Tibial nerve (tissue), 4 donors: ENCODE results near the gene RICTOR. TPM values are rescaled to one million over a fixed set of nuclear protein-coding genes. Genes with fewer than 3 reads are reported as not detected.

ENCODE experiments used
- DNase-seq, 2 donors: peaks; one replicate each; pipeline ENCODE4 v3.0.0-alpha.2; 2019; ENCODE audit warnings: low spot score in 2 of 2
- H3K27ac ChIP-seq, 4 donors: fragments of 200-600 bp; sonication (generic) in 3 of 4; one replicate each; pipeline ENCODE4 v1.5.1; 2017 to 2019; ENCODE audit warnings: mild to moderate bottlenecking in 1 of 4
- H3K27me3 ChIP-seq, 2 donors: fragments of 200-600 bp; sonication (generic) in 1 of 2; one replicate each; pipeline versions ENCODE4 v1.5.1 to v1.6.0; 2017 to 2019
- H3K36me3 ChIP-seq, 3 donors: fragments of 200-600 bp; sonication (generic); one replicate each; pipeline ENCODE4 v1.5.1; 2018 to 2019
- H3K4me1 ChIP-seq, 4 donors: fragments of 200-600 bp; sonication (generic) in 3 of 4; one replicate each; pipeline ENCODE4 v1.5.1; 2017 to 2019
- H3K4me3 ChIP-seq, 4 donors: fragments of 200-600 bp; sonication (generic) in 3 of 4; one replicate each; pipeline ENCODE4 v1.5.1; 2017 to 2019; ENCODE audit warnings: mild to moderate bottlenecking in 1 of 4, moderate library complexity in 1 of 4
- H3K9me3 ChIP-seq, 4 donors: fragments of 200-600 bp; sonication (generic) in 3 of 4; one replicate each; pipeline ENCODE4 v1.5.1; 2017 to 2019
- EP300 ChIP-seq, 2 donors: sonication (generic); formaldehyde crosslinking; IDR thresholded peaks; one replicate each; pipeline ENCODE4 v1.6.1; 2017; ENCODE audit warnings: antibody characterized with exemption in 2 of 2, mild to moderate bottlenecking in 1 of 2
- POLR2A ChIP-seq, 2 donors: fragments of 450-650 bp; IDR thresholded peaks; one replicate each; pipeline ENCODE4 v1.6.1; 2017; ENCODE audit warnings: antibody characterized with exemption in 2 of 2, mild to moderate bottlenecking in 2 of 2, moderate library complexity in 2 of 2
- WGBS, 2 donors: methylation state at CpG; one replicate each; pipeline ENCODE4 v1.1.5; 2018; 5-methylcytosine and 5-hydroxymethylcytosine counted together
- total RNA-seq, 4 donors: library from RNA; depleted of rRNA; stranded (reverse); fragments of >200 nt; gene quantifications; one replicate each; pipeline ENCODE4 v1.1.0, GENCODE V29; 2016
- TF ChIP-seq, protein P1 (sequence below), 5 experiments: fragments of 200-600 bp in 3 of 5; fragments of 450-650 bp in 2 of 5; sonication (generic) in 3 of 5; IDR thresholded peaks; one replicate each; pipeline ENCODE4 v1.5.1; 2016 to 2019; ENCODE audit warnings: antibody characterized with exemption in 5 of 5, mild to moderate bottlenecking in 3 of 5, moderate library complexity in 2 of 5

Gene RICTOR
- total RNA-seq, 4 donors from 2014 or later, result 33.9 to 59.0 (median 44.3) TPM

DNA sequence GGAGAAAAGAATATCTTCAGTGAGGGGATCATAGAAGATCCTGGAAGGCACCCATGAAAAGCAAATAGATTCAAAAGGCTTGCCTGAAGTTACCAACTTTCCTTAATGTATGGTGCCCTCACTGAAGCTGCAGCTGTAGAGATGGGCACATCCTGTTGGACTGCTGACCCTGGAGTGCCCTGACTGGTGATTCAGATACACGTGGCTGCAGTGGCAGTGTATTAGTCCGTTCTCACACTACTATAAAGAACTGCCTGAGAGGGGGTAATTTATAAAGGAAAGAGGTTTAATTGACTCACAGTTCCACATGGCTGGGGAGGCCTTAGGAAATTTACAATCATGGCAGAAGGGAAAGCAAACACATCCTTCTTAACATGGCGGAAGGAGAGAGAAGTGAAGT lies 148.1 kb downstream of the RICTOR start:
- H3K36me3 ChIP-seq, result peaks cover 0 to 66% (median 4%) of the 10 kb centered on the region in 3 donors
- no peaks in the 10 kb centered on the region for H3K27me3 ChIP-seq

DNA sequence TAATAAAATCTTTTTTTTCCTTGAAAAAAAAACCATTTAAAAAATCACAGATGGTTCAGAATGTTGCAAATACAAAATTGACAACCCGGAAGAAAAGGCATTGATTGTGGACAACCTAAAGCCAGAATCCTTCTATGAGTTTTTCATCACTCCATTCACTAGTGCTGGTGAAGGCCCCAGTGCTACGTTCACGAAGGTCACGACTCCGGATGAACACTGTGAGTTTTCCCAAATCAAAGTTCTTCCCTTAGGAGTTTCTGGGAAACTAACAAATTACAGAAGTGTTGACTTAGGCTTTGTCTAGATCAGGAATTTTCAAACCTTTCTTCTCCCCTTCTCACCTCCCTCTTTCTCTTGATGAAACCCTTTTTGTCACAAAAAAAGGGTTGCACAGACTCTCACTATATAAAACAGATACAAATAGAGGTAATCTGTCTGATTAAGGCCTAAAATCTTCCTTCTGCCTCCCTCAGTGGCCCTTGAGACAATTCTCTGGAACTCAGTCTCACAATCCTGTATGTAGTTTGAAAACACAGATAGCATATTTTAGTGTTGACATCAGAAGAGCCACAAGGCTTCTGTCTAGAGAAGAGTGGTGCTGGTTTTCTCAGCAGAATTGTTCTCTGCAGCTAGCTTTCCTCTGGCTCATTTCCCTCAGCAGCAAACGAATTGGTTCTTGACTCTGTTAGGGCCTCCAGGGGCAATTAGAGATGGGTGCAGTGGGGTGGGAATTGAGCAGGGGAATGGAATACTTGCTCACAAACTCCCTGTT lies 148.9 kb downstream of the RICTOR start:
- Histone ChIP-seq H3K27me3 (no peaks in the 10 kb centered on the region), H3K4me1 (peaks cover 0 to 36% (median 3%) of the 10 kb centered on the region in 4 donors), H3K4me3 (no peak overlapping the region), H3K9me3 (no peaks in the 10 kb centered on the region), H3K36me3 (peaks cover 0 to 68% (median 4%) of the 10 kb centered on the region in 3 donors), H3K27ac (peak overlapping the region in 1 of 4 donors; percentile 38)
- 61% methylated on average over 6 of the region's 6 CpGs for WGBS, 2 donors
- TF ChIP-seq POLR2A (IDR thresholded peaks at IDR 0.05), result no peak
- TF ChIP-seq, protein P1, sequence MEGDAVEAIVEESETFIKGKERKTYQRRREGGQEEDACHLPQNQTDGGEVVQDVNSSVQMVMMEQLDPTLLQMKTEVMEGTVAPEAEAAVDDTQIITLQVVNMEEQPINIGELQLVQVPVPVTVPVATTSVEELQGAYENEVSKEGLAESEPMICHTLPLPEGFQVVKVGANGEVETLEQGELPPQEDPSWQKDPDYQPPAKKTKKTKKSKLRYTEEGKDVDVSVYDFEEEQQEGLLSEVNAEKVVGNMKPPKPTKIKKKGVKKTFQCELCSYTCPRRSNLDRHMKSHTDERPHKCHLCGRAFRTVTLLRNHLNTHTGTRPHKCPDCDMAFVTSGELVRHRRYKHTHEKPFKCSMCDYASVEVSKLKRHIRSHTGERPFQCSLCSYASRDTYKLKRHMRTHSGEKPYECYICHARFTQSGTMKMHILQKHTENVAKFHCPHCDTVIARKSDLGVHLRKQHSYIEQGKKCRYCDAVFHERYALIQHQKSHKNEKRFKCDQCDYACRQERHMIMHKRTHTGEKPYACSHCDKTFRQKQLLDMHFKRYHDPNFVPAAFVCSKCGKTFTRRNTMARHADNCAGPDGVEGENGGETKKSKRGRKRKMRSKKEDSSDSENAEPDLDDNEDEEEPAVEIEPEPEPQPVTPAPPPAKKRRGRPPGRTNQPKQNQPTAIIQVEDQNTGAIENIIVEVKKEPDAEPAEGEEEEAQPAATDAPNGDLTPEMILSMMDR (IDR thresholded peaks at IDR 0.05), result no peak
- no peak for TF ChIP-seq EP300 (IDR thresholded peaks at IDR 0.05)
- DNase-seq, result no peak

More for the DNA sequence above, 148.1 kb downstream of the RICTOR start:
- WGBS, 2 donors, result 73 to 75% methylated on average over 3 of the region's 3 CpGs
- peaks cover 0 to 36% (median 3%) of the 10 kb centered on the region in 4 donors for H3K4me1 ChIP-seq
- H3K27ac ChIP-seq, result no peak overlapping the region
- H3K4me3 ChIP-seq, result no peak overlapping the region
- DNase-seq, result no peak
- no peaks in the 10 kb centered on the region for H3K9me3 ChIP-seq
- TF ChIP-seq EP300 (IDR thresholded peaks at IDR 0.05) (no peak), POLR2A (IDR thresholded peaks at IDR 0.05) (no peak)
- TF ChIP-seq, protein P1 (IDR thresholded peaks at IDR 0.05), result no peak

DNA sequence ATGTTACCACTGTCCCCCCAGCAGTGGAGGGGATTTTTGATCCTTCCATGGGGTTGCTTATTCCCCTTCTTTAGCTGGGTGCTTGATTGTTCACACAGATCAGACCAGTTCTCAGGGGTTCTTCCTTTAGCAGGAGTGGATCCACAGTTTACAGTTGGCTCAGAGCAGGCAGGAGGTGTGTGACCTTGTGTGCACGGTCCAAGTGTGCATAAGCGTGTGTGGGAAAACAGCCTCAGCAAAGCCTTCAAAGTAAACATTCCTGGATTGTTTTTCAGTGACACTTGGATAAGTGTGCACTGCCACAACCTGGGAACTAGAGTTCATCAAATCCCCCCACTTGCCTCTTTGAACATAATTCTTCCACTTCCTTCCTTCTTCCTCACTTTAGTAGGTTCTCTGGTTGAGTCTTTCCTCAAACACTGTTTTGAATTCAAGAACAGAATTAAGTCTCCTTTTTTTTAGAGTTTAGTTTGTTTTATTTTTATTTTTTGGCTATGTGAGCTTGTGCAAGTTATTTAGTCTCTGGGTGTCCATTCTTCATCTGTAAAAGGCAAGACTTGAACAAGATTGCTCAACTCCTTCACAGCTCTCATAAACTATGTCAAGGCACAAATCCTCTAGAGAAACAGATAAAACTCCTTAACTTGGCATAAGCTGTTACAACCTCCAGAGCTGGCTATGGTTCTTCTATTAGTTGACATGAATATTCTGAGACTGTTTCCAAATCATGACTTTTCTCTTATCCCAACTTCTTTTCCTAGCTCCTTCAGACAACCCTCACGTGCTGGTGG lies 150.3 kb downstream of the RICTOR start:
- H3K9me3 ChIP-seq, result no peaks in the 10 kb centered on the region
- H3K27ac ChIP-seq, result peak overlapping the region in 2 of 4 donors; percentile 50 to 54
- no peak for DNase-seq
- TF ChIP-seq EP300 (IDR thresholded peaks at IDR 0.05) (peak in 1 of 2 donors; percentile 83), POLR2A (IDR thresholded peaks at IDR 0.05) (no peak)
- WGBS, 2 donors, result 69 to 83% methylated on average over 3 of the region's 3 CpGs
- H3K4me1 ChIP-seq, result peaks cover 0 to 36% (median 3%) of the 10 kb centered on the region in 4 donors
- H3K4me3 ChIP-seq, result no peak overlapping the region
- no peaks in the 10 kb centered on the region for H3K27me3 ChIP-seq
- peaks cover 0 to 72% (median 4%) of the 10 kb centered on the region in 3 donors for H3K36me3 ChIP-seq

DNA sequence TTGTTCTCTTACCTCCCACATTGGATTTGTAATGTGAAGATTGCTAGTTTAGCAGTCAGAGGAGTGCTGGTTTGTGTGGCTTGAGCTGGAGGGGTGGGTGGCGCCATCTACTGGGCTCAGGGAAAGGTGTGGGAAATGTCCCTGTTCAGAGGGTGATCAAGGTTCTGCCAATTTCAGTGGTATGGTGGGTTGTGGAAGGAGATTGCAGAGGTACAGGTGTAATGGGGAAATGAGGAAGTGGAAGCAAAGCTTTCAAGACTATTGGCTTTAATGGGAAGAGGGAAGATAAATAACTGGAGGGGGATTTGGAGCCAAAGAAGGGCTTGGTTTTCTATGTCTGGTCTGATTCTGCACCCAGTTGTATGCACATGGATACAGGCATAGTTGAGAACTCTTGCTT lies 152.0 kb downstream of the RICTOR start:
- H3K36me3 ChIP-seq, result peaks cover 0 to 72% (median 4%) of the 10 kb centered on the region in 3 donors
- DNase-seq, result peak; percentile 27 to 45
- no peak overlapping the region for H3K4me3 ChIP-seq
- no peak overlapping the region for H3K27ac ChIP-seq
- H3K9me3 ChIP-seq, result no peaks in the 10 kb centered on the region
- no peaks in the 10 kb centered on the region for H3K27me3 ChIP-seq
- H3K4me1 ChIP-seq, result peaks cover 0 to 36% (median 3%) of the 10 kb centered on the region in 4 donors
- 7 to 8% methylated on average over 1 of the region's 1 CpG for WGBS, 2 donors
- TF ChIP-seq, protein P1 (IDR thresholded peaks at IDR 0.05), result peak; percentile 54 to 67 (median 57)
- no peak for TF ChIP-seq POLR2A (IDR thresholded peaks at IDR 0.05)

DNA sequence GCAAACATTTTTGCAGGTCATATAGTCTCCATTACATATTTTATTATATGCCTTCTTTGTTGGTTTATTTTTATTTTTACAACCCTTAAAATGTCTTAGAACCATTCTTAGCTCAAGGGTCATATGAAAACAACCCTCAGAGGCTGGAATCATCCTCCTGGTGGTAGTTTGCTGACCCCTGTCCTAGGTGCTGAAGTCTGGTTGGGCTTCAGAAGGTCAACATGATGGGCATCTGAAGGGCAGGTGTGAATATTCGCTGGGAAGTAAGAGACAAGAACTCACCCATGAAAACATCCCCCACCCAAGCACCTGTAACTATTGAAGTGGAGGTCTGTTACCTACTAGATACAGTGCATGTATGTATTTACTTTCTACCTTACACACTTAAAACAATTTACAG lies 153.0 kb downstream of the RICTOR start:
- Histone ChIP-seq H3K36me3 (peaks cover 0 to 71% (median 4%) of the 10 kb centered on the region in 3 donors), H3K27ac (no peak overlapping the region), H3K4me1 (peaks cover 0 to 36% (median 3%) of the 10 kb centered on the region in 4 donors), H3K4me3 (no peak overlapping the region), H3K27me3 (no peaks in the 10 kb centered on the region), H3K9me3 (no peaks in the 10 kb centered on the region)
- TF ChIP-seq, protein P1 (IDR thresholded peaks at IDR 0.05), result no peak
- no peak for TF ChIP-seq EP300 (IDR thresholded peaks at IDR 0.05)
- TF ChIP-seq POLR2A (IDR thresholded peaks at IDR 0.05), result no peak
- 67 to 82% methylated on average over 1 of the region's 1 CpG for WGBS, 2 donors
- no peak for DNase-seq
